Psoas muscle (tissue), 8 donors: ENCODE measurements around the gene NPTXR. TPM values are rescaled to one million over a fixed set of nuclear protein-coding genes. Genes with fewer than 3 reads are reported as not detected.
A peak's percentile ranks its signal among the peaks of the same experiment; 100 is the strongest.

Source experiments
- ATAC-seq, 4 donors: fragments of 200-7000 bp; cut with Tn5 transposase; one replicate each; pipeline ENCODE4 v1.9.1; 2020; ENCODE audit warnings: moderate library complexity in 3 of 4, mild to moderate bottlenecking in 2 of 4
- DNase-seq, 2 donors: peaks; one replicate each; pipeline ENCODE4 v3.0.0-alpha.2; 2020
- H3K27ac ChIP-seq: fragments of 200-600 bp; one replicate; pipeline ENCODE4 v1.8.0; 2022
- H3K27me3 ChIP-seq, 3 donors: fragments of 200-600 bp in 1 of 3; one replicate each; pipeline versions ENCODE4 v1.6.1 to v1.8.0; 2013 to 2022; ENCODE audit warnings: low read length in 2 of 3, mild to moderate bottlenecking in 2 of 3, moderate library complexity in 1 of 3; ENCODE audit not compliant: insufficient read depth in 3 of 3
- H3K36me3 ChIP-seq, 2 donors: fragments of 200-600 bp in 1 of 2; one replicate each; pipeline versions ENCODE4 v1.6.1 to v1.8.0; 2013 to 2022; ENCODE audit warnings: low read depth in 1 of 2, mild to moderate bottlenecking in 1 of 2, moderate library complexity in 1 of 2; ENCODE audit not compliant: insufficient read depth in 1 of 2
- H3K4me1 ChIP-seq: fragments of 200-600 bp; one replicate; pipeline ENCODE4 v1.8.0; 2022
- H3K4me3 ChIP-seq: fragments of 200-600 bp; one replicate; pipeline ENCODE4 v1.8.0; 2022; ENCODE audit warnings: mild to moderate bottlenecking
- H3K9me3 ChIP-seq: fragments of 200-600 bp; one replicate; pipeline ENCODE4 v1.8.0; 2022
- WGBS, 3 donors: extraction: QIAGEN DNeasy Blood & Tissue Kit; methylation state at CpG; one replicate each; pipeline versions ENCODE4 v1.1.6 to v1.1.7; 2013; 5-methylcytosine and 5-hydroxymethylcytosine counted together
- intact Hi-C, 2 donors: fragments of 100-400 bp; cut with DNase I; formaldehyde crosslinking; loops; one replicate each; pipeline versions ENCODE4 v1.11.0 to v1.14.2; 2022
- polyA plus RNA-seq, 3 donors: library from polyadenylated mRNA; stranded (reverse); fragments of 200-250 nt; gene quantifications; one replicate each; pipeline ENCODE4 v1.2.3, GENCODE V29; 2013
- total RNA-seq, 4 donors: library from RNA; stranded (reverse); fragmentation: NEBNext Ultra II Directional in 2 of 4; extraction: Animal tissue kit (Norgen Biotek cat#: 25700) in 2 of 4; gene quantifications; one replicate each; pipeline versions ENCODE4 v1.2.1 to v1.2.4, GENCODE V29; 2021 to 2023
- TF ChIP-seq, protein P1 (sequence below): fragments of 200-600 bp; IDR thresholded peaks from one replicate; pipeline ENCODE4 v1.8.0; 2022; ENCODE audit warnings: antibody characterized with exemption
- donor health status: healthy with polysubstance abuse.
- donor health status: DM: no; HTN: no; CAD: no; lungs with moderate emphysema.
- donor health status: Bipolar disorder and iron deficiency.
- donor health status: healthy.
- donor health status: DM: yes; HTN: yes; CAD: no.
- donor health status: DM: no; HTN: no; CAD: no.
- donor health status: DM: no; HTN: no; CAD: no.
- donor health status: DM: yes; HTN: yes; CAD: no.

Gene NPTXR
- total and polyA plus RNA-seq, 7 donors, result 0.15 to 1.7 (median 0.39) TPM

DNA sequence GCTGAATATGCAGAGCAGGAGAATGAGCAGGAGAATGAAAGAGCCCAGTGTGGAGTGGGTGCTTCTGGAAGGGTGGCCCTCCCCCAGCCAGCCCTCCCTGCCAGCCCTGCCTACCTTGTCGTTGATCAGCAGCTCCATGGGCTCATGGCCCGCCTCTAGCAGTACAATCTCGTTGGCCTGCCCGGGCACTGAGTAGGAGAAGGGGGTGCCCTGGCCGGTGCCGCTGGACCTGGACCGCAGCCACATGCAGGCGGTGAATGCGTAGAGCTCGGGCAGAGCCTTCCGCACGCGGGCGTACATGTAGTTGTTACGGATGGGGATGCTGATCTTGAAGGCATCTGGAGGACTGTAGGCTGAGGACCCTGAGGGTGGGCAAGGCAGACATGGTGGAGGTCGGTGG, 17.4 kb downstream of the NPTXR start:
- Histone ChIP-seq H3K4me1 (no peaks in the 10 kb centered on the region), H3K4me3 (no peak overlapping the region), H3K27ac (no peak overlapping the region), H3K27me3 (peaks cover 0 to 14% (median 2%) of the 10 kb centered on the region in 3 donors), H3K36me3 (no peaks in the 10 kb centered on the region), H3K9me3 (no peaks in the 10 kb centered on the region)
- 81 to 83% (median 82%) methylated on average over 16 of the region's 16 CpGs for WGBS, 3 donors
- DNase-seq (peak in 1 of 2 donors; percentile 50), ATAC-seq (no peak)
- TF ChIP-seq, protein P1, sequence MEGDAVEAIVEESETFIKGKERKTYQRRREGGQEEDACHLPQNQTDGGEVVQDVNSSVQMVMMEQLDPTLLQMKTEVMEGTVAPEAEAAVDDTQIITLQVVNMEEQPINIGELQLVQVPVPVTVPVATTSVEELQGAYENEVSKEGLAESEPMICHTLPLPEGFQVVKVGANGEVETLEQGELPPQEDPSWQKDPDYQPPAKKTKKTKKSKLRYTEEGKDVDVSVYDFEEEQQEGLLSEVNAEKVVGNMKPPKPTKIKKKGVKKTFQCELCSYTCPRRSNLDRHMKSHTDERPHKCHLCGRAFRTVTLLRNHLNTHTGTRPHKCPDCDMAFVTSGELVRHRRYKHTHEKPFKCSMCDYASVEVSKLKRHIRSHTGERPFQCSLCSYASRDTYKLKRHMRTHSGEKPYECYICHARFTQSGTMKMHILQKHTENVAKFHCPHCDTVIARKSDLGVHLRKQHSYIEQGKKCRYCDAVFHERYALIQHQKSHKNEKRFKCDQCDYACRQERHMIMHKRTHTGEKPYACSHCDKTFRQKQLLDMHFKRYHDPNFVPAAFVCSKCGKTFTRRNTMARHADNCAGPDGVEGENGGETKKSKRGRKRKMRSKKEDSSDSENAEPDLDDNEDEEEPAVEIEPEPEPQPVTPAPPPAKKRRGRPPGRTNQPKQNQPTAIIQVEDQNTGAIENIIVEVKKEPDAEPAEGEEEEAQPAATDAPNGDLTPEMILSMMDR, result no peak
- intact Hi-C loops, result no loop called here

DNA sequence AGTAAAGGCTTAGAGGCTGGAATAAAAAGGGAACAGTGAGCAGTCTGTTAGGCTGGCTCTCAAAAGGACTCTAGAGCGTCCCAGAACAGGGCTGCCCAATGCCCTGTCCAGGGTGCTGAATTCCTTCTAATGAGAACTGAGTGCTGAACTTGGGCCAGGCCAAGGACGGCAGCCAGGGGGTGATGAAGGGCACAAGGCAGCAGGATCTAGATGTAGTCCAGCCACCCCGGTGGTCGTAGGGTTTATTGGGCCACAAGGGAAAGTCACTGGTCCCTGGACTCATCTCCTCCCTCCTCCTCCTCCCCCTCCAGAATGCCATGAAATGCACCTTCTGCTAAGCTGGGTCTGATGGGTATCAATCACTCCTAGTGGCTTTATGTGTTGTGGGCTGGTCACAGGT, 19.2 kb downstream of the NPTXR start:
- peak in 1 of 2 donors; percentile 37 for DNase-seq
- H3K4me3 ChIP-seq, result no peak overlapping the region
- peaks cover 0 to 14% (median 0%) of the 10 kb centered on the region in 3 donors for H3K27me3 ChIP-seq
- TF ChIP-seq, protein P1, result no peak
- peak in 2 of 4 donors; percentile 59 to 64 for ATAC-seq
- intact Hi-C loops, result no loop called here
- no peaks in the 10 kb centered on the region for H3K9me3 ChIP-seq
- H3K27ac ChIP-seq, result no peak overlapping the region
- H3K36me3 ChIP-seq, result no peaks in the 10 kb centered on the region
- no peaks in the 10 kb centered on the region for H3K4me1 ChIP-seq
- WGBS, 3 donors, result 0 to 3% (median 0%) methylated on average over 4 of the region's 4 CpGs

DNA sequence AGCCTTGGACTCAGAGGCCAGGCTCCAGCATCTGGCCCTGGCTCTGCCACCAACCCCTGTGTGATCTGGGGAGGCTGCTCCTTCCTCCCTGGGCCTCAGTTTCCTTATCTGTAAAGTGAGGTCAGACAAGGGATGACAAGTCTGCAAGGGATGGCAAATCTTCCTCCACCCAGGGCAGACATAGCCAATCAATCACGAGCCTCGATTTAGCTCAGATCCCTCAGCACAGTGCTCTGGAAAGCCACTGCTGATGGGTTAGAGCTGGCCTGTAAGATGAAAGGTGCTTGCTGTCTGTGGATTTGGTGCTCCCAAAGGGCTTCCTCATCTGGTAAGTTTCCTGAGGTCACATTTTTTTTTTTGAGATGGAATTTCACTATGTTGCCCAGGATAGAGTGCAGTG, 20.2 kb downstream of the NPTXR start:
- TF ChIP-seq, protein P1, result no peak
- intact Hi-C loops, result no loop called here
- no peaks in the 10 kb centered on the region for H3K9me3 ChIP-seq
- ATAC-seq (no peak), DNase-seq (no peak)
- 68 to 85% (median 75%) methylated on average over 2 of the region's 2 CpGs for WGBS, 3 donors
- H3K36me3 ChIP-seq, result no peaks in the 10 kb centered on the region
- H3K4me3 ChIP-seq, result no peak overlapping the region
- H3K27me3 ChIP-seq, result peaks cover 0 to 14% (median 0%) of the 10 kb centered on the region in 3 donors
- H3K27ac ChIP-seq, result no peak overlapping the region
- H3K4me1 ChIP-seq, result no peaks in the 10 kb centered on the region

DNA sequence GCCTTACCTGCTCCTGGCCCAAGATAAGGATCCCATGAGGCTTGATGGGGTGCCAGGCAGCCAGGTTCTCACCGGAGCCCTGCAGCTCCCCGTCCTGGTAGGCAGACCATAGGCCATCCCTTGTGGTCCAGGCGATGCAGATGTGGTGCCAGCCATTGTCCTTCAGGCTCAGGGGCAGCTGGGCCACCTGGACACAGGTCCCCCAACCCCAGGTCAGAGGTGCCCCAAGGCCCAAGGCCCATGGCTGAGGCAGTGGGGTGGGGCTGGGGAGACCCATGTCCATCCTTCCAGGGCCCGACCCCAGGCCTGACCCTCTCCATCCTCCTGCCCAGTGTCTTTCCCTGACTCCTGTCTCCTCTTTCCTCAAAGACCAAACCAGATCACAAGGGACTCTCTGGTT, 20.8 kb downstream of the NPTXR start:
- no peaks in the 10 kb centered on the region for H3K9me3 ChIP-seq
- WGBS, 3 donors, result 83 to 84% (median 84%) methylated on average over 4 of the region's 4 CpGs
- no peak overlapping the region for H3K27ac ChIP-seq
- ATAC-seq, result no peak
- H3K4me1 ChIP-seq, result no peaks in the 10 kb centered on the region
- DNase-seq, result no peak
- TF ChIP-seq, protein P1, result no peak
- H3K36me3 ChIP-seq, result no peaks in the 10 kb centered on the region
- H3K27me3 ChIP-seq, result peaks cover 0 to 11% (median 0%) of the 10 kb centered on the region in 3 donors
- intact Hi-C loops, result no loop called here
- no peak overlapping the region for H3K4me3 ChIP-seq

DNA sequence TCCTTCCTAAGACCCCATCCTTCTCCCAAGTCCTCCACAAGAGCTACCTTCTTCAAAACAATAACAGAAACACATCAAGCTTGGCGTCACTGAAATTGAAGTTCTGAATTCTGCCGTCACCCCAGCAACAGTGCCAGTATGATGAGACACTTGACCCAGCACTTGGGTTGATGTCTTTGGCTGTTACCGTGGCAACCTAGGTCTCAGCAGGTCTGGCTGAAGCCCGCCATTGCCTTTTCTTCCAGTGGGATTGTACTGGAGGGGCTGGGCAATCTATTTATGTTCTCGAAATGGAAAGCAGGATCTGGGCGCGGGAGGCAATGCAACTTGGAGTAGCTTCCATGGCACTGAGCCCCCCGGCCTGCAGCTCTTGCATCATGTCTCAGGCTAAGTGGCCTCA, 23.8 kb downstream of the NPTXR start:
- intact Hi-C loops, result no loop called here
- H3K9me3 ChIP-seq, result no peaks in the 10 kb centered on the region
- H3K27me3 ChIP-seq, result peaks cover 0 to 2% (median 0%) of the 10 kb centered on the region in 3 donors
- DNase-seq (no peak), ATAC-seq (no peak)
- H3K36me3 ChIP-seq, result no peaks in the 10 kb centered on the region
- no peaks in the 10 kb centered on the region for H3K4me1 ChIP-seq
- TF ChIP-seq, protein P1, result no peak
- 71 to 75% (median 72%) methylated on average over 8 of the region's 8 CpGs for WGBS, 3 donors
- no peak overlapping the region for H3K4me3 ChIP-seq
- no peak overlapping the region for H3K27ac ChIP-seq
